ENCODE measurements around the gene SP3.

Gene SP3

GRCh38 chr2:173996766-173997165, 31.6 kb upstream of the SP3 start:
- DNase-seq (ENCODE audit: low read depth), result no peak

- DNase-seq (ENCODE audit: low read depth), result no peak
These were observed 28.3 kb upstream of the SP3 start for GRCh38 chr2:173993459-173993858.

- no peak for DNase-seq (ENCODE audit: low read depth)
These were observed 26.8 kb upstream of the SP3 start for GRCh38 chr2:173991856-173992588.

GRCh38 chr2:173990970-173991819, 26.0 kb upstream of the SP3 start:
- no peak for DNase-seq (ENCODE audit: low read depth)

- DNase-seq (ENCODE audit: low read depth), result no peak
These were observed 25.1 kb upstream of the SP3 start for GRCh38 chr2:173990245-173990644.

GRCh38 chr2:173989884-173990215, 24.7 kb upstream of the SP3 start:
- DNase-seq (ENCODE audit: low read depth), result no peak

- no peak for DNase-seq (ENCODE audit: low read depth)
These were observed 24.1 kb upstream of the SP3 start for GRCh38 chr2:173989160-173989883.

- DNase-seq (ENCODE audit: low read depth), result no peak
These were observed 21.6 kb upstream of the SP3 start for GRCh38 chr2:173986805-173987204.

- no peak for DNase-seq (ENCODE audit: low read depth)
These were observed 20.4 kb upstream of the SP3 start for GRCh38 chr2:173985605-173985992.

- DNase-seq (ENCODE audit: low read depth), result no peak
These were observed 19.9 kb upstream of the SP3 start for GRCh38 chr2:173984866-173985604.

- no peak for DNase-seq (ENCODE audit: low read depth)
These were observed 18.3 kb upstream of the SP3 start for GRCh38 chr2:173983391-173983871.

- no peak for DNase-seq (ENCODE audit: low read depth)
These were observed 17.7 kb upstream of the SP3 start for GRCh38 chr2:173982918-173983317.

GRCh38 chr2:173982182-173982714, 17.1 kb upstream of the SP3 start:
- DNase-seq (ENCODE audit: low read depth), result no peak

GRCh38 chr2:173981520-173981919, 16.3 kb upstream of the SP3 start:
- DNase-seq (ENCODE audit: low read depth), result no peak

GRCh38 chr2:173979751-173980351, 14.7 kb upstream of the SP3 start:
- no peak for DNase-seq (ENCODE audit: low read depth)

- no peak for DNase-seq (ENCODE audit: low read depth)
These were observed 13.3 kb upstream of the SP3 start for GRCh38 chr2:173978447-173978846.

- no peak for DNase-seq (ENCODE audit: low read depth)
These were observed 7.5 kb upstream of the SP3 start for GRCh38 chr2:173972636-173973035.

- no peak for DNase-seq (ENCODE audit: low read depth)
These were observed 7.0 kb upstream of the SP3 start for GRCh38 chr2:173972165-173972564.

GRCh38 chr2:173970516-173970924, 5.3 kb upstream of the SP3 start:
- no peak for DNase-seq (ENCODE audit: low read depth)

GRCh38 chr2:173969886-173970285, 4.7 kb upstream of the SP3 start:
- DNase-seq (ENCODE audit: low read depth), result no peak

GRCh38 chr2:173968551-173968950, 3.4 kb upstream of the SP3 start:
- no peak for DNase-seq (ENCODE audit: low read depth)
